Ramos (cell line): ENCODE measurements around the gene MAP3K4.
"Not testable (repeated sequence)": the region's sequence is repeated elsewhere in the genome, so short reads cannot be mapped to it uniquely, and the experiment has no call there.

ENCODE experiments used
- in situ Hi-C: fragments of 300-500 bp; cut with MboI; formaldehyde crosslinking; loops from one replicate; pipeline ENCODE4 v1.14.3; 2022; ENCODE audit warnings: low sequenced_read_pairs; ENCODE audit not compliant: unreplicated experiment

The MAP3K4 gene

GRCh38 chr6:160971171-160971570 lies 20.4 kb upstream of the MAP3K4 start:
- in situ Hi-C loops: no loop called here

GRCh38 chr6:160972111-160972510 lies 19.5 kb upstream of the MAP3K4 start:
- in situ Hi-C loops: no loop called here

- in situ Hi-C loops: not testable (repeated sequence)
These were observed 19.0 kb upstream of the MAP3K4 start for GRCh38 chr6:160972594-160972993.

- in situ Hi-C loops: no loop called here
These were observed 18.0 kb upstream of the MAP3K4 start for GRCh38 chr6:160973311-160974250.

- in situ Hi-C loops: no loop called here
These were observed 17.2 kb upstream of the MAP3K4 start for GRCh38 chr6:160974304-160974771.

- in situ Hi-C loops: no loop called here
These were observed 16.4 kb upstream of the MAP3K4 start for GRCh38 chr6:160975162-160975561.

GRCh38 chr6:160975961-160976360 lies 15.6 kb upstream of the MAP3K4 start:
- in situ Hi-C loops: not testable (repeated sequence)

GRCh38 chr6:160978141-160978901 lies 13.2 kb upstream of the MAP3K4 start:
- in situ Hi-C loops: no loop called here

- in situ Hi-C loops: no loop called here
These were observed 12.4 kb upstream of the MAP3K4 start for GRCh38 chr6:160979061-160979708.

GRCh38 chr6:160983377-160983948 lies 8.1 kb upstream of the MAP3K4 start:
- in situ Hi-C loops: not testable (repeated sequence)

GRCh38 chr6:160986851-160987250 lies 4.7 kb upstream of the MAP3K4 start:
- in situ Hi-C loops: no loop called here

- in situ Hi-C loops: no loop called here
These were observed 4.3 kb upstream of the MAP3K4 start for GRCh38 chr6:160987265-160987664.

GRCh38 chr6:160990847-160991405 lies 643 bp upstream of the MAP3K4 start:
- in situ Hi-C loops: no loop called here

GRCh38 chr6:160992061-160992979 lies 751 bp downstream of the MAP3K4 start:
- in situ Hi-C loops: no loop called here

GRCh38 chr6:160992980-160993314 lies 1.4 kb downstream of the MAP3K4 start:
- in situ Hi-C loops: no loop called here

- in situ Hi-C loops: no loop called here
These were observed 3.7 kb downstream of the MAP3K4 start for GRCh38 chr6:160995271-160995670.

- in situ Hi-C loops: no loop called here
These were observed 4.6 kb downstream of the MAP3K4 start for GRCh38 chr6:160996131-160996601.

GRCh38 chr6:160998217-160998616 lies 6.6 kb downstream of the MAP3K4 start:
- in situ Hi-C loops: no loop called here

- in situ Hi-C loops: no loop called here
These were observed 7.2 kb downstream of the MAP3K4 start for GRCh38 chr6:160998766-160999165.
